Glutamatergic neuron (in vitro differentiated cells): ENCODE data around the gene SLFN12. TPM values are rescaled to one million over a fixed set of nuclear protein-coding genes. Genes with fewer than 3 reads are reported as not detected.
A peak's percentile ranks its signal among the peaks of the same experiment; 100 is the strongest.

Source experiments
- DNase-seq: peaks from one replicate; pipeline ENCODE4 v3.0.0; 2022
- H3K27ac Mint-ChIP-seq: one replicate; pipeline ENCODE4 v1.8.0; 2020; ENCODE audit warnings: mild to moderate bottlenecking, mixed read lengths, inconsistent platforms; ENCODE audit not compliant: unreplicated experiment
- H3K27me3 Mint-ChIP-seq: one replicate; pipeline ENCODE4 v1.8.0; 2020; ENCODE audit warnings: mild to moderate bottlenecking, moderate library complexity, mixed read lengths, inconsistent platforms; ENCODE audit not compliant: unreplicated experiment
- H3K36me3 Mint-ChIP-seq: one replicate; pipeline ENCODE4 v1.8.0; 2020; ENCODE audit warnings: mild to moderate bottlenecking, mixed read lengths, inconsistent platforms; ENCODE audit not compliant: unreplicated experiment
- H3K4me1 Mint-ChIP-seq: one replicate; pipeline ENCODE4 v1.8.0; 2020; ENCODE audit warnings: mild to moderate bottlenecking, low read depth, mixed read lengths, inconsistent platforms; ENCODE audit not compliant: unreplicated experiment
- H3K4me3 Mint-ChIP-seq: one replicate; pipeline ENCODE4 v1.8.0; 2020; ENCODE audit warnings: mild to moderate bottlenecking, mixed read lengths, inconsistent platforms; ENCODE audit not compliant: unreplicated experiment
- H3K9me3 Mint-ChIP-seq: one replicate; pipeline ENCODE4 v1.8.0; 2020; ENCODE audit warnings: mild to moderate bottlenecking, moderate library complexity, mixed read lengths, inconsistent platforms; ENCODE audit not compliant: unreplicated experiment
- CTCF ChIP-seq: fragments of 200-600 bp; sonication (generic); IDR thresholded peaks from one replicate; pipeline ENCODE4 v1.5.0; 2021; ENCODE audit not compliant: partially characterized antibody, unreplicated experiment
- total RNA-seq: library from RNA; stranded (reverse); fragmentation: NEBNext Ultra II Directional; extraction: Animal tissue kit (Norgen Biotek cat#: 25700); gene quantifications from one replicate; pipeline ENCODE4 v1.2.1, GENCODE V29; 2021; ENCODE audit not compliant: unreplicated experiment

SLFN12 gene
- total RNA-seq, 1 donor from 2014 or later, result not detected

GRCh38 chr17:35448899-35449227 lies 16.6 kb upstream of the SLFN12 start:
- H3K27me3 Mint-ChIP-seq, result peaks cover 23% of the 10 kb centered on the region
- H3K27ac Mint-ChIP-seq, result no peak overlapping the region
- TF ChIP-seq CTCF, result no peak
- peak overlapping the region; percentile 74 for H3K4me3 Mint-ChIP-seq
- peaks cover 5% of the 10 kb centered on the region for H3K4me1 Mint-ChIP-seq
- H3K36me3 Mint-ChIP-seq, result no peaks in the 10 kb centered on the region
- H3K9me3 Mint-ChIP-seq, result peaks cover 5% of the 10 kb centered on the region
- DNase-seq, result no peak

GRCh38 chr17:35448214-35448898 lies 16.1 kb upstream of the SLFN12 start, which contains the start of gene SLFN13:
TSS of gene SLFN13 (minus strand) at chr17:35448766. CDS start at chr17:35445680, 3,086 bp downstream.
- H3K4me3 Mint-ChIP-seq, result peak within 1 kb of the TSS; percentile 75
- H3K36me3 Mint-ChIP-seq, result no peaks in the 10 kb centered on the region
- H3K4me1 Mint-ChIP-seq, result peaks cover 5% of the 10 kb centered on the region
- H3K9me3 Mint-ChIP-seq, result peaks cover 5% of the 10 kb centered on the region
- DNase-seq, result peak; percentile 48
- peak within 1 kb of the TSS; percentile 65 for H3K27ac Mint-ChIP-seq
- TF ChIP-seq CTCF, result no peak
- H3K27me3 Mint-ChIP-seq, result peaks cover 23% of the 10 kb centered on the region

GRCh38 chr17:35447499-35447898 lies 15.2 kb upstream of the SLFN12 start:
- Mint-ChIP-seq H3K4me3 (peak overlapping the region; percentile 66), H3K27me3 (peaks cover 19% of the 10 kb centered on the region), H3K36me3 (no peaks in the 10 kb centered on the region), H3K4me1 (peaks cover 5% of the 10 kb centered on the region), H3K9me3 (peaks cover 5% of the 10 kb centered on the region), H3K27ac (peak overlapping the region; percentile 65)
- TF ChIP-seq CTCF, result no peak
- peak; percentile 40 for DNase-seq

- no peaks in the 10 kb centered on the region for H3K9me3 Mint-ChIP-seq
- H3K4me3 Mint-ChIP-seq, result no peak overlapping the region
These were observed 6.1 kb upstream of the SLFN12 start for GRCh38 chr17:35438433-35438832.

More at GRCh38 chr17:35438433-35438832, 6.1 kb upstream of the SLFN12 start:
- no peak for TF ChIP-seq CTCF
- no peak overlapping the region for H3K27ac Mint-ChIP-seq
- no peak for DNase-seq
- H3K27me3 Mint-ChIP-seq, result peaks cover 6% of the 10 kb centered on the region
- H3K36me3 Mint-ChIP-seq, result no peaks in the 10 kb centered on the region
- no peaks in the 10 kb centered on the region for H3K4me1 Mint-ChIP-seq
